Skeletal muscle tissue (tissue), 4 donors: ENCODE results near the gene CGN. TPM values are rescaled to one million over a fixed set of nuclear protein-coding genes. Genes with fewer than 3 reads are reported as not detected.

Experiments
- H3K27ac ChIP-seq: one replicate; pipeline ENCODE4 v1.7.0; 2013; ENCODE audit warnings: mild to moderate bottlenecking, low read depth, low read length, inconsistent platforms
- H3K27me3 ChIP-seq, 3 donors: one replicate each; pipeline ENCODE4 v1.7.0; 2013; ENCODE audit warnings: low read length in 3 of 3; ENCODE audit not compliant: control insufficient read depth in 3 of 3, insufficient read depth in 3 of 3
- H3K36me3 ChIP-seq, 3 donors: one replicate each; pipeline ENCODE4 v1.7.0; 2013; ENCODE audit warnings: low read length in 3 of 3; ENCODE audit not compliant: control insufficient read depth in 3 of 3, insufficient read depth in 3 of 3
- H3K4me1 ChIP-seq, 3 donors: one replicate each; pipeline ENCODE4 v1.7.0; 2013; ENCODE audit warnings: low read length in 3 of 3, mild to moderate bottlenecking in 3 of 3; ENCODE audit not compliant: control insufficient read depth in 3 of 3, insufficient read depth in 3 of 3
- H3K4me3 ChIP-seq, 3 donors: one replicate each; pipeline ENCODE4 v1.7.0; 2013; ENCODE audit warnings: low read length in 3 of 3
- H3K9ac ChIP-seq, 3 donors: one replicate each; pipeline ENCODE4 v1.7.0; 2013; ENCODE audit warnings: low read length in 3 of 3, mild to moderate bottlenecking in 3 of 3, moderate library complexity in 2 of 3, low read depth in 1 of 3
- H3K9me3 ChIP-seq, 3 donors: one replicate each; pipeline ENCODE4 v1.7.0; 2013; ENCODE audit warnings: low read length in 3 of 3; ENCODE audit not compliant: control insufficient read depth in 3 of 3
- total RNA-seq: library from RNA; depleted of rRNA; stranded (reverse); fragments of >200 nt; gene quantifications from one replicate; pipeline ENCODE4 v1.2.3, GENCODE V29; 2014
- donor health status: Osteomylitis.

The CGN gene
- total RNA-seq, 1 donor from 2014 or later = 0.52 TPM

GRCh38 chr1:151499930-151500329 is 11.3 kb upstream of the CGN start:
- Histone ChIP-seq H3K4me1 (no peaks in the 10 kb centered on the region), H3K27ac (no peak overlapping the region), H3K9me3 (no peaks in the 10 kb centered on the region), H3K9ac (no peak overlapping the region), H3K36me3 (no peaks in the 10 kb centered on the region), H3K4me3 (no peak overlapping the region), H3K27me3 (peaks cover 0 to 2% (median 0%) of the 10 kb centered on the region in 3 donors)

DNA sequence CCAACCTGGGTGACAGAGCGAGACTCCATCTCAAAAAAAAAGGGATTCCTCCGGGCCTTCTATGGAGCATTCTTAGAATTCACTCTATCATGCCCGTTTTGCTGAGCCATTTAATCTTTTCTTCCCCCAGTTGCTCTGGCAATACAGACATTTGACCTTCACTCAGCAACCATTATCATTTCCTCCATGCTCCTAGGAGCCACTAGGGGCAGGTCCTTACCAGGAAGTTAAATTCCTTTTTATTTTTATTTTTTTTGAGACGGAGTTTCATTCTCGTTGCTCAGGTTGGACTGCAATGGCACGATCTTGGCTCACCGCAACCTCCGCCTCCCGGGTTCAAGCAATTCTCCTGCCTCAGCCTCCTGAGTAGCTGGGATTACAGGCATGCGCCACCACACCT is 9.7 kb upstream of the CGN start:
- Histone ChIP-seq H3K9ac (no peak overlapping the region), H3K4me3 (no peak overlapping the region), H3K9me3 (no peaks in the 10 kb centered on the region), H3K36me3 (no peaks in the 10 kb centered on the region), H3K27ac (no peak overlapping the region), H3K27me3 (peaks cover 0 to 2% (median 0%) of the 10 kb centered on the region in 3 donors), H3K4me1 (no peaks in the 10 kb centered on the region)

GRCh38 chr1:151502035-151502700 is 9.0 kb upstream of the CGN start:
- no peaks in the 10 kb centered on the region for H3K9me3 ChIP-seq
- no peak overlapping the region for H3K4me3 ChIP-seq
- no peaks in the 10 kb centered on the region for H3K36me3 ChIP-seq
- peaks cover 0 to 2% (median 0%) of the 10 kb centered on the region in 3 donors for H3K27me3 ChIP-seq
- H3K9ac ChIP-seq = no peak overlapping the region
- no peak overlapping the region for H3K27ac ChIP-seq
- H3K4me1 ChIP-seq = no peaks in the 10 kb centered on the region

GRCh38 chr1:151502859-151503780 is 8.1 kb upstream of the CGN start:
- Histone ChIP-seq H3K27ac (no peak overlapping the region), H3K36me3 (no peaks in the 10 kb centered on the region), H3K9ac (no peak overlapping the region), H3K4me3 (no peak overlapping the region), H3K27me3 (peaks cover 0 to 2% (median 0%) of the 10 kb centered on the region in 3 donors), H3K9me3 (no peaks in the 10 kb centered on the region), H3K4me1 (no peaks in the 10 kb centered on the region)

DNA sequence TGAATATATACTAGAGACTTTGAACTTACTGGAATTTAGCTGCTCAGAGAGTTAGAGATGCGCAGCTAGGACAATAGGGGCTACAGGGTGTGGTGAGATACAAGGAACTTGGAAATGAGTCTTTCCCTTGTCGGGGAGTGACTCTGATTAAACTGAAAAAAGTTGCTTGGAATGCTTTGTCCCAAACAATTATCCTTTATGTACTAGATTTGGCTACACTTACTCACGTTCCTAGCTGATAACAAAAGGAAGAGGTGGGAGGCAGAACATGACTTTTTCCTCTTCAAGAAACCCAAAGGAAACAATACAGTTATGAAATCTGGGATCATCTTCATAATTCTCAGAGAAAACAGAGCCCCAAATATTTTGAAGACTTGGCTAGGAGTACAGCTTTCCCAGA is 6.9 kb upstream of the CGN start:
- Histone ChIP-seq H3K36me3 (no peaks in the 10 kb centered on the region), H3K27me3 (peaks cover 0 to 2% (median 0%) of the 10 kb centered on the region in 3 donors), H3K4me3 (no peak overlapping the region), H3K4me1 (no peaks in the 10 kb centered on the region), H3K9ac (no peak overlapping the region), H3K9me3 (no peaks in the 10 kb centered on the region), H3K27ac (no peak overlapping the region)

DNA sequence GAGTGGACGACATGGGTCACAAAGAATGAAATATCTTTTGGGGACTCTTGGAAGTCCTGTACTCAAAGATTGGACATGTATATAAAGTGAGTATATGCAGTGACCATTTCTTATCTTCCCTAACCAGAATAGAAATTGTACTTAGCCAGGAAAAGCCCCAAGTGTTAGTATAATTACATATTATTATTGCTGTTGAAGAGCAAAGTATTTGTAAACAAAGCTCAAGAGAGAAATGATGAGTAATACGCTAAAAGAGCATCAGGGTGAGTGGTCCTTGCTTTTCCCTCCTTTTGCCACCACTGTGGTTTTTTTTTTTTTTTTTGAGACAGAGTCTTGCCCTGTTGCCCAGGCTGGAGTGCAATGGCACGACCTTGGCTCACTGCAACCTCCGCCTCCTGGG is 6.4 kb upstream of the CGN start:
- Histone ChIP-seq H3K36me3 (no peaks in the 10 kb centered on the region), H3K4me3 (no peak overlapping the region), H3K27ac (no peak overlapping the region), H3K4me1 (no peaks in the 10 kb centered on the region), H3K9me3 (no peaks in the 10 kb centered on the region), H3K9ac (no peak overlapping the region), H3K27me3 (no peaks in the 10 kb centered on the region)

DNA sequence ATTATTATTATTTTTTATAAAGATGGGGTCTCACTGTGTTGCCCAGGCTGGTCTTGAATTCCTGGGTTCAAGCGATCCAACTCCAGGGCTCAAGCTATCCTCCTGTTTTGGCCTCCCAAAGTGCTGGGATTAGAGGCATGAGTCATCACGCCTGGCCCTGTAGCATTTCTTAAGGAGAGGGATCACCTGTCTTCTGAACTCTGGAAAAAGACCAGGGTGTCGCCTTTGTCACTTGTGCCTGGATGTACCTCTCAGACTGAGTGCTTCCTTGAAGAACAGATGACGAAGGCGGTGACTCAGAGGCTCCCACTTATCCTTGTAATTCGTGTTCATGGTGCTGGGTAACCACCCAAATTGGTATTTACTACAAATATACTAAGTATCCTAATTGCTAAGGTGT is 2.4 kb upstream of the CGN start:
- Histone ChIP-seq H3K36me3 (no peaks in the 10 kb centered on the region), H3K4me1 (peaks cover 11 to 15% (median 15%) of the 10 kb centered on the region in 3 donors), H3K27ac (no peak overlapping the region)

GRCh38 chr1:151509350-151510019 is 1.7 kb upstream of the CGN start:
- no peaks in the 10 kb centered on the region for H3K9me3 ChIP-seq
- H3K4me3 ChIP-seq = no peak overlapping the region
- no peak overlapping the region for H3K27ac ChIP-seq
- no peak overlapping the region for H3K9ac ChIP-seq
- H3K36me3 ChIP-seq = no peaks in the 10 kb centered on the region
- peaks cover 19 to 21% (median 20%) of the 10 kb centered on the region in 3 donors for H3K27me3 ChIP-seq
- H3K4me1 ChIP-seq = peaks cover 11 to 15% (median 15%) of the 10 kb centered on the region in 3 donors

More for the DNA sequence above, 2.4 kb upstream of the CGN start:
- H3K4me3 ChIP-seq = no peak overlapping the region
- H3K27me3 ChIP-seq = peaks cover 15 to 16% (median 15%) of the 10 kb centered on the region in 3 donors
- H3K9me3 ChIP-seq = no peaks in the 10 kb centered on the region
- H3K9ac ChIP-seq = no peak overlapping the region

GRCh38 chr1:151510020-151510405 is 1.2 kb upstream of the CGN start:
- H3K27ac ChIP-seq = no peak overlapping the region
- no peak overlapping the region for H3K9ac ChIP-seq
- H3K4me3 ChIP-seq = no peak overlapping the region

More at GRCh38 chr1:151510020-151510405, 1.2 kb upstream of the CGN start:
- H3K36me3 ChIP-seq = no peaks in the 10 kb centered on the region
- H3K4me1 ChIP-seq = peaks cover 11 to 15% (median 15%) of the 10 kb centered on the region in 3 donors
- no peaks in the 10 kb centered on the region for H3K9me3 ChIP-seq
- H3K27me3 ChIP-seq = peaks cover 19 to 26% (median 25%) of the 10 kb centered on the region in 3 donors
